GM12891 (cell line): Measurements from ENCODE around the gene ZDHHC18.

ENCODE experiments used
- PAX5 ChIP-seq: IDR thresholded peaks from 2 replicates; pipeline ENCODE4 v1.6.1; 2011; ENCODE audit warnings: low read length, moderate library complexity, mild to moderate bottlenecking; ENCODE audit not compliant: insufficient read depth, severe bottlenecking
- POLR2A ChIP-seq: IDR thresholded peaks from 2 replicates; pipeline ENCODE4 v1.6.1; 2011; ENCODE audit warnings: low read depth, low read length, control low read depth
- POLR2AphosphoS5 ChIP-seq: IDR thresholded peaks from 2 replicates; pipeline ENCODE4 v1.6.1; 2011; ENCODE audit warnings: low read depth, low read length, control low read depth
- SPI1 ChIP-seq: IDR thresholded peaks from 2 replicates; pipeline ENCODE4 v1.6.1; 2011; ENCODE audit warnings: low read depth, low read length, control low read depth

- TF ChIP-seq POLR2A (peak; percentile 57), POLR2AphosphoS5 (peak; percentile 56; the same call in 1 of the 2 replicates), SPI1 (no peak), PAX5 (no peak)
Measured at GRCh38 chr1:26786437-26787380, 39.8 kb upstream of the ZDHHC18 start.
